Amniotic epithelial cell (primary cell): ENCODE results near the gene SMOC2.
"Not testable (repeated sequence)": the region's sequence is repeated elsewhere in the genome, so short reads cannot be mapped to it uniquely, and the experiment has no call there.

Experiments used
- DNase-seq: peaks from one replicate; pipeline ENCODE4 v3.0.0-alpha.2; 2010; ENCODE audit warnings: low read depth

The SMOC2 gene

GRCh38 chr6:168517742-168518347 is 76.9 kb downstream of the SMOC2 start:
- no peak for DNase-seq

GRCh38 chr6:168518348-168518745 is 77.4 kb downstream of the SMOC2 start:
- DNase-seq: no peak

GRCh38 chr6:168518867-168519266 is 77.9 kb downstream of the SMOC2 start:
- no peak for DNase-seq

GRCh38 chr6:168520233-168520632 is 79.2 kb downstream of the SMOC2 start:
- DNase-seq: no peak

- DNase-seq: no peak
Measured at GRCh38 chr6:168524571-168525001, 83.6 kb downstream of the SMOC2 start.

GRCh38 chr6:168525114-168525513 is 84.1 kb downstream of the SMOC2 start:
- DNase-seq: no peak

GRCh38 chr6:168525926-168526630 is 85.1 kb downstream of the SMOC2 start:
- no peak for DNase-seq

GRCh38 chr6:168526841-168527281 is 85.9 kb downstream of the SMOC2 start:
- DNase-seq: no peak

- no peak for DNase-seq
Measured at GRCh38 chr6:168527451-168528210, 86.6 kb downstream of the SMOC2 start.

GRCh38 chr6:168528474-168529095 is 87.6 kb downstream of the SMOC2 start:
- DNase-seq: no peak

GRCh38 chr6:168529214-168529613 is 88.2 kb downstream of the SMOC2 start:
- no peak for DNase-seq

- DNase-seq: no peak
Measured at GRCh38 chr6:168530653-168531071, 89.7 kb downstream of the SMOC2 start.

GRCh38 chr6:168532070-168532469 is 91.1 kb downstream of the SMOC2 start:
- DNase-seq: no peak

GRCh38 chr6:168533414-168533813 is 92.4 kb downstream of the SMOC2 start:
- DNase-seq: no peak

GRCh38 chr6:168534265-168534664 is 93.3 kb downstream of the SMOC2 start:
- no peak for DNase-seq

- DNase-seq: no peak
Measured at GRCh38 chr6:168535711-168536110, 94.7 kb downstream of the SMOC2 start.

GRCh38 chr6:168536196-168536595 is 95.2 kb downstream of the SMOC2 start:
- no peak for DNase-seq

- no peak for DNase-seq
Measured at GRCh38 chr6:168536665-168537539, 95.9 kb downstream of the SMOC2 start.

- DNase-seq: no peak
Measured at GRCh38 chr6:168537540-168537884, 96.5 kb downstream of the SMOC2 start.

GRCh38 chr6:168538188-168538891 is 97.4 kb downstream of the SMOC2 start:
- DNase-seq: not testable (repeated sequence)
